Tibial artery (tissue), 4 donors: Measurements from ENCODE around the gene SHC2.
"Not testable (repeated sequence)": the region's sequence is repeated elsewhere in the genome, so short reads cannot be mapped to it uniquely, and the experiment has no call there.

Experiments
- DNase-seq, 2 donors: peaks; one replicate each; pipeline ENCODE4 v3.0.0-alpha.2; 2019
- H3K27ac ChIP-seq, 2 donors: fragments of 200-600 bp; sonication (generic) in 1 of 2; 1 replicate in 1 of 2; 2 replicates in 1 of 2; pipeline ENCODE4 v1.5.1; 2018 to 2019; ENCODE audit warnings: mild to moderate bottlenecking in 1 of 2
- H3K27me3 ChIP-seq, 2 donors: fragments of 200-600 bp; sonication (generic) in 1 of 2; one replicate each; pipeline versions ENCODE4 v1.5.1 to v1.6.0; 2016 to 2019
- H3K36me3 ChIP-seq, 3 donors: fragments of 200-600 bp; sonication (generic) in 2 of 3; one replicate each; pipeline ENCODE4 v1.5.1; 2016 to 2019; ENCODE audit warnings: mild to moderate bottlenecking in 2 of 3
- H3K4me1 ChIP-seq, 4 donors: fragments of 200-600 bp; sonication (generic) in 2 of 4; 1 replicate in 3 of 4; 2 replicates in 1 of 4; pipeline ENCODE4 v1.5.1; 2016 to 2019
- H3K4me3 ChIP-seq, 2 donors: fragments of 200-600 bp; sonication (generic) in 1 of 2; 1 replicate in 1 of 2; 2 replicates in 1 of 2; pipeline ENCODE4 v1.5.1; 2018 to 2019; ENCODE audit warnings: mild to moderate bottlenecking in 2 of 2
- H3K9me3 ChIP-seq, 3 donors: fragments of 200-600 bp; sonication (generic) in 1 of 3; one replicate each; pipeline ENCODE4 v1.5.1; 2016 to 2019
- intact Hi-C: fragments of 100-400 bp; cut with DNase I; formaldehyde crosslinking; loops from one replicate; pipeline ENCODE4 v1.15.0; 2023; ENCODE audit warnings: low total_unique reads
- TF ChIP-seq, protein P1 (sequence below), 2 experiments: fragments of 200-600 bp in 1 of 2; fragments of 450-650 bp in 1 of 2; IDR thresholded peaks; one replicate each; pipeline ENCODE4 v1.5.1; 2017 to 2019; ENCODE audit warnings: antibody characterized with exemption in 2 of 2, mild to moderate bottlenecking in 1 of 2, moderate library complexity in 1 of 2

SHC2 gene

DNA sequence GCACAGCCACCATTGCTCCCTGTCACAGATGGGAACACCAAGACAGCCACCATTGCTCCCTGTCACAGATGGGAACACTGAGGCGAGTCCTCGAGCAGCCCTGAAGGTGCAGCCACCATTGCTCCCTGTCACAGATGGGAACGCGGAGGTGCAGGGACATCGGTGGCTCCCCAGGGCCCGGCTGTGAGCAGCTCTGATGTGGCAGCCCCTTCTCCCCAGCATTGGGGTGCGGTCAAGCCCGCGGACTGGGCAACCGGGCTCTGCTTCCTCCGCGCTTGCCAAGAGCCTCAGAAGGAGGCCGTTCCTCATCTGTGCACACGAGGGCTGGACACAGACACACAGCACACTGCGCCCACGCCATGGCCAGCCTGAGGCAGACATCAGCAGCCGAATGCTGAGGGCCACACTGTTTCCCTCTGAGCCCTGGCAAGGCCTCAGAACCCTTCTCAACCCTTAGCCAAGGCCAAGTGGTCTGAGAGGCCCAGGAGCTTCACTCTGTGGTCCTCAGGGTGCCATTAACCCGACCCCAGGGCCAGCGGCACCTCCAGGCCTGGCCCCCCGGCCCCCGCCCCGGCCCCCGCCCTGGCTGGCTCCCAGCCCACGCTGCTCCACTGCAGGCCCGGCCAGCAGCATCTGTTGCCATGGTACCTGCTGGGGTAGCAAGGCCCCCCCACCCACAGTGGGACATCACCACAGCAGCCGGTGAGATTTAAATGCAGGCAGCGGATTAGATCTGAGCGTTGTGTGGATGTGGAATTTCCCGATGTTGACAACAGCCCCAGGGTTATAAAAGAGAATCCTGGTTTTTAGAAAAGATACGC lies 70.2 kb downstream of the SHC2 start:
- H3K9me3 ChIP-seq, result no peaks in the 10 kb centered on the region
- TF ChIP-seq, protein P1, sequence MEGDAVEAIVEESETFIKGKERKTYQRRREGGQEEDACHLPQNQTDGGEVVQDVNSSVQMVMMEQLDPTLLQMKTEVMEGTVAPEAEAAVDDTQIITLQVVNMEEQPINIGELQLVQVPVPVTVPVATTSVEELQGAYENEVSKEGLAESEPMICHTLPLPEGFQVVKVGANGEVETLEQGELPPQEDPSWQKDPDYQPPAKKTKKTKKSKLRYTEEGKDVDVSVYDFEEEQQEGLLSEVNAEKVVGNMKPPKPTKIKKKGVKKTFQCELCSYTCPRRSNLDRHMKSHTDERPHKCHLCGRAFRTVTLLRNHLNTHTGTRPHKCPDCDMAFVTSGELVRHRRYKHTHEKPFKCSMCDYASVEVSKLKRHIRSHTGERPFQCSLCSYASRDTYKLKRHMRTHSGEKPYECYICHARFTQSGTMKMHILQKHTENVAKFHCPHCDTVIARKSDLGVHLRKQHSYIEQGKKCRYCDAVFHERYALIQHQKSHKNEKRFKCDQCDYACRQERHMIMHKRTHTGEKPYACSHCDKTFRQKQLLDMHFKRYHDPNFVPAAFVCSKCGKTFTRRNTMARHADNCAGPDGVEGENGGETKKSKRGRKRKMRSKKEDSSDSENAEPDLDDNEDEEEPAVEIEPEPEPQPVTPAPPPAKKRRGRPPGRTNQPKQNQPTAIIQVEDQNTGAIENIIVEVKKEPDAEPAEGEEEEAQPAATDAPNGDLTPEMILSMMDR (IDR thresholded peaks at IDR 0.05), result no peak
- H3K4me3 ChIP-seq, result no peak overlapping the region
- intact Hi-C loops, result no loop called here
- H3K27ac ChIP-seq, result no peak overlapping the region
- no peaks in the 10 kb centered on the region for H3K36me3 ChIP-seq
- DNase-seq, result no peak
- peaks cover 0 to 29% of the 10 kb centered on the region in 2 donors for H3K27me3 ChIP-seq
- no peaks in the 10 kb centered on the region for H3K4me1 ChIP-seq

DNA sequence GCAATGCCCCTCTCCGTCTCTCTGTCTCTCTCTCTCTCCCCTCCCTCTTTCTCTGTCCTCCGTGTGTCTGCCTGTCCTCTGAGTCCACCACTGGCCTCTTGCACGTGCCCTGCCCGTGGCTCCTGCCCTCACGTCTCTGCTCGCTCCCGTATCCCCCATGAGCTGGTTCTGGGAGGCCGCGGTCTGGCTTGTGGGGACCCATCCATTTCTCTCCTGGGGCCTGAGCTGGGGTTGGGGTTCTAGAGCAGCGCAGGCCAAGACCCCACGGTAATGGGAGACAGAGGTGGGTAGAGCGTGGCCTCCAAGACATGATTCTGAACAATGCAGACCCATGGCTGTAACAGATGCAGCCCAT lies 70.9 kb downstream of the SHC2 start:
- Histone ChIP-seq H3K4me3 (no peak overlapping the region), H3K36me3 (no peaks in the 10 kb centered on the region), H3K9me3 (no peaks in the 10 kb centered on the region), H3K27ac (no peak overlapping the region), H3K4me1 (no peaks in the 10 kb centered on the region), H3K27me3 (peaks cover 0 to 29% of the 10 kb centered on the region in 2 donors)
- no peak for DNase-seq
- intact Hi-C loops, result no loop called here
- TF ChIP-seq, protein P1 (IDR thresholded peaks at IDR 0.05), result no peak

DNA sequence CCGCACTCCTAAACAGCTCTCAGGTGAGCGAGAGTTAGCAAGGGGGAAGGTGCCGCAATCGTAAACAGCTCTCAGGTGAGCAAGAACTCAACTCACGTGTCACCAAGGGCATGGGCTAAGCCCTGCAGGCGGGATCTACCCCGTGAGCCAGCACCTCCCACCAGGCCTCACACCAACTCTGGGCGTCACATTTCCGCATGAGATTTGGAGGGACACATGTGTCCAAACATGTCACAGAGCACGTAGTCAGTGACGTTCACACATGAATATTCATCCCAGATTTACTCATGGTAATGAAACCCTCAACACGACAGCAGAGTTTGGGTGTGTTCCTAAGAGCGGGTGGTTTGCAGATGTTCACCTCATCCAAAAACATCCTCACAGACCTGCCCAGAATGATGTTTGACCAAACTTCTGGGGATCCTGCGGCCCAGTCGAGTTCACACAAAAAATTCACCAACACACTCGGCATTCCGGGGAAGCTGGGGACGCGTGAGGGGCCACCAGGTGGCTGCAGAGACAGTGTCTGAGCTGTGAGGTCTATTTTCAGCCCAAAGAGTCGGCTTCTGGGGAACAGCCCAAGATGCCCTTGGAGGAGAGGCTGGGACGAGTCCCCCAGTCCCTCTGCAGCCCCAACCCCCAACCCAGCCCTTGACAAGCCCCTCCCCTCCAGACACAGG lies 71.4 kb downstream of the SHC2 start:
- no peak overlapping the region for H3K27ac ChIP-seq
- no peak overlapping the region for H3K4me3 ChIP-seq
- DNase-seq, result no peak
- H3K36me3 ChIP-seq, result no peaks in the 10 kb centered on the region
- no peaks in the 10 kb centered on the region for H3K4me1 ChIP-seq
- no peaks in the 10 kb centered on the region for H3K9me3 ChIP-seq
- TF ChIP-seq, protein P1 (IDR thresholded peaks at IDR 0.05), result no peak
- peaks cover 0 to 34% of the 10 kb centered on the region in 2 donors for H3K27me3 ChIP-seq
- intact Hi-C loops, result no loop called here

DNA sequence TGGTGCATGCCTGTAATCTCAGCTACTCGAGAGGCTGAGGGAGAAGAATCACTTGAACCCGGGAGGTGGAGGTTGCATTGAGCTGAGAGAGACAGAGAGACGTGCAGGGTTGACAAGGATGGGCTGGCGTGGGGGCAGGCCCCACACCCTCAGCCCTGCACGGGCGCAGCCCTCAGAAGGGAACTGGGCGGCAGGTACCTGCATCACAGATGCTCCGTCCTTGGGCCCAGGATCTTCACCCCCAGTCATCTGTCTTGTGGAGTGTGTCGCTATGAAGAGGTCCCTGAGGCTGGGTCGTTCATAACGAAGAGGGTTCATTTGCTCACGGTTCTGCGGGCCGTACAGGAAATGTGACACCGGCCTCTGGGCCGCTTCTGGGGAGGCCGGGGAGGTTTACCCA lies 72.1 kb downstream of the SHC2 start:
- no peak for DNase-seq
- Histone ChIP-seq H3K4me1 (no peaks in the 10 kb centered on the region), H3K9me3 (no peaks in the 10 kb centered on the region), H3K4me3 (no peak overlapping the region), H3K27me3 (peaks cover 0 to 41% of the 10 kb centered on the region in 2 donors), H3K36me3 (no peaks in the 10 kb centered on the region), H3K27ac (no peak overlapping the region)
- TF ChIP-seq, protein P1 (IDR thresholded peaks at IDR 0.05), result no peak
- intact Hi-C loops, result no loop called here

DNA sequence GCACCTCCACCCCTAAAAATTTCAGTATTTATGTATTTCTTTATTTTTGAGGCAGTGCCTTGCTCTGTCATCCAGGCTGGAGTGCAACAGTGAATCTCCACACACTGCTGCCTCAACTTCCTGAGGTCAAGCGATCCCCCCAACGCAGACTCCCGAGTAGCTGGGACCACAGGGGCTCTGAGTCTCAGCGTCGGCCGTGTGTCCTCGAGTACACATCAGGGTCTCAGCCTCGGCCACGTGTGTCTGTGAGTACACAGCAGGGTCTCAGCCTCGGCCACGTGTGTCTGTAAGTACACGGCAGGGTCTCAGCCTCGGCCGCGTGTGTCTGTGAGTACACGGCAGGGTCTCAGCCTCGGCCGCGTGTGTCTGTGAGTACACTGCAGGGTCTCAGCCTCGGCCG lies 73.1 kb downstream of the SHC2 start:
- intact Hi-C loops, result no loop called here
- TF ChIP-seq, protein P1 (IDR thresholded peaks at IDR 0.05), result no peak
- no peak for DNase-seq
- H3K36me3 ChIP-seq, result no peaks in the 10 kb centered on the region
- H3K9me3 ChIP-seq, result no peaks in the 10 kb centered on the region
- H3K27me3 ChIP-seq, result peaks cover 0 to 50% of the 10 kb centered on the region in 2 donors
- no peaks in the 10 kb centered on the region for H3K4me1 ChIP-seq
- no peak overlapping the region for H3K27ac ChIP-seq
- no peak overlapping the region for H3K4me3 ChIP-seq

DNA sequence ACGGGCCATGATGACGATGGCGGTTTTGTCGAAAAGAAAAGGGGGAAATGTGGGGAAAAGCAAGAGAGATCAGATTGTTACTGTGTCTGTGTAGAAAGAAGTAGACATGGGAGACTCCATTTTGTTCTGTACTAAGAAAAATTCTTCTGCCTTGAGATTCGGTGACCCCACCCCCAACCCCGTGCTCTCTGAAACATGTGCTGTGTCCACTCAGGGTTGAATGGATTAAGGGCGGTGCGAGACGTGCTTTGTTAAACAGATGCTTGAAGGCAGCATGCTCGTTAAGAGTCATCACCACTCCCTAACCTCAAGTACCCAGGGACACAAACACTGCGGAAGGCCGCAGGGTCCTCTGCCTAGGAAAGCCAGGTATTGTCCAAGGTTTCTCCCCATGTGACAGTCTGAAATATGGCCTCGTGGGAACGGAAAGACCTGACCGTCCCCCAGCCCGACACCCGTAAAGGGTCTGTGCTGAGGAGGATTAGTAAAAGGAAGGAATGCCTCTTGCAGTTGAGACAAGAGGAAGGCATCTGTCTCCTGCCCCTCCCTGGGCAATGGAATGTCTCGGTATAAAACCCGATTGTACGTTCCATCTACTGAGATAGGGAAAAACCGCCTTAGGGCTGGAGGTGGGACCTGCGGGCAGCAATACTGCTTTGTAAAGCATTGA lies 74.1 kb downstream of the SHC2 start:
- DNase-seq, result not testable (repeated sequence)

DNA sequence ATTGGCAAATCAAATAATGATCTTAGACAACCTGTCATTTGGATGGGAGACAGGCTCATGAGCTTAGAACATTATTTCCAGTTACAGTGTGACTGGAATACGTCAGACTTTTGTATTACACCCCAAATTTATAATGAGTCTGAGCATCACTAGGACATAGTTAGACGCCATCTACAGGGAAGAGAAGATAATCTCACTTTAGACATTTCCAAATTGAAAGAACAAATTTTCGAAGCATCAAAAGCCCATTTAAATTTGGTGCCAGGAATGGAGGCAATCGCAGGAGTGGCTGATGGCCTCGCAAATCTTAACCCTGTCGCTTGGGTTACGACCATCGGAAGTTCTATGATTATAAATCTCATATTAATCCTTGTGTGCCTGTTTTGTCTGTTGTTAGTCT lies 74.6 kb downstream of the SHC2 start:
- H3K4me3 ChIP-seq, H3K27ac ChIP-seq, H3K9me3 ChIP-seq, H3K36me3 ChIP-seq, intact Hi-C loops, DNase-seq, H3K4me1 ChIP-seq: not testable (repeated sequence)
- H3K27me3 ChIP-seq, result peaks cover 0 to 53% of the 10 kb centered on the region in 2 donors

More for the DNA sequence above, 74.1 kb downstream of the SHC2 start:
- intact Hi-C loops, H3K36me3 ChIP-seq, H3K9me3 ChIP-seq, H3K27ac ChIP-seq, H3K4me3 ChIP-seq, H3K4me1 ChIP-seq: not testable (repeated sequence)
- peaks cover 0 to 53% of the 10 kb centered on the region in 2 donors for H3K27me3 ChIP-seq
